ENCODE results near the gene ZNF341. TPM values are rescaled to one million over a fixed set of nuclear protein-coding genes. Genes with fewer than 3 reads are reported as not detected.

The ZNF341 gene
- total RNA-seq, 2 experiments from 2014 or later = 5.6 to 5.8 TPM

GRCh38 chr20:33840759-33841435 is 109.1 kb downstream of the ZNF341 start:
- peaks cover 65% of the 10 kb centered on the region for H3K4me1 Mint-ChIP-seq
- no peak overlapping the region for H3K4me3 Mint-ChIP-seq
- ChIA-PET CTCF (no interaction called here), POLR2A (interaction anchor here (0.7 kb wide), 1 partner anchor 30 kb away, joined by 3 read pairs; the partner anchor contains the start of gene CHMP4B)
- H3K27ac Mint-ChIP-seq = no peak overlapping the region
- H3K36me3 Mint-ChIP-seq (ENCODE audit: low read depth) = peaks cover 12% of the 10 kb centered on the region
- DNase-seq = no peak
- no peaks in the 10 kb centered on the region for H3K27me3 Mint-ChIP-seq
- no peaks in the 10 kb centered on the region for H3K9me3 Mint-ChIP-seq

DNA sequence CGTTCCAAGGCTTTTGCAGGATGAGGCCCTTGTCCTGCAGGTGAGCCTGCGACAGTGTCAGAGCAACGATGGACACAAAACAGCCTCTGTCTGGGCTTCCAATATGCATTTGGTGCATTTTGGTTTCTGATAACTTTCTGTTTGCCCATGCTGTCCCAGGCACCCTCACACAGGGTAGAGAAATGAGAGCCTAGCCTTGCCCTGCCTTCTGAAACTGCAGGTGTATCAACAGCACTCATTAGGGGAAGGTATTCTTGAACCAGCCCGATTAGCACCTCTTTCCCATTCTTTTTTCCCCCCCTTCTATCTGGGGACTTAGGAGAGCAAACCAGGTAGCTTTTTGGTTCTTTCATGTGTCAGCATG is 109.6 kb downstream of the ZNF341 start:
- no peaks in the 10 kb centered on the region for H3K27me3 Mint-ChIP-seq

More for the DNA sequence above, 109.6 kb downstream of the ZNF341 start:
- H3K9me3 Mint-ChIP-seq = no peaks in the 10 kb centered on the region
- peaks cover 70% of the 10 kb centered on the region for H3K4me1 Mint-ChIP-seq
- H3K4me3 Mint-ChIP-seq = no peak overlapping the region
- ChIA-PET POLR2A (interaction anchor here (0.7 kb wide), 1 partner anchor 30 kb away, joined by 3 read pairs; the partner anchor contains the start of gene CHMP4B), CTCF (no interaction called here)
- no peak overlapping the region for H3K27ac Mint-ChIP-seq
- no peak for DNase-seq
- H3K36me3 Mint-ChIP-seq (ENCODE audit: low read depth) = peaks cover 8% of the 10 kb centered on the region

Other genes with a start within 250 kb of the ZNF341 start
- 10 to 100 TPM; 19.2 to 20.3 TPM for gene CBFA2T2, start 241.9 kb upstream of the ZNF341 start, total RNA-seq
- under 1 TPM; 0.30 to 0.33 TPM for gene C20orf144, start 69.7 kb upstream of the ZNF341 start, total RNA-seq
- gene ACTL10, start 65.1 kb upstream of the ZNF341 start, total RNA-seq = 1 to 10 TPM; 3.7 to 4.5 TPM
- gene NECAB3, start 57.6 kb upstream of the ZNF341 start, total RNA-seq = 10 to 100 TPM; 27.3 to 36.2 TPM
- 10 to 100 TPM; 60.0 to 61.7 TPM for gene E2F1, start 45.6 kb upstream of the ZNF341 start, total RNA-seq
- gene PXMP4, start 11.7 kb upstream of the ZNF341 start, total RNA-seq = 10 to 100 TPM; 13.9 to 15.8 TPM
- gene CHMP4B, start 79.4 kb downstream of the ZNF341 start, total RNA-seq = 10 to 100 TPM; 86.7 to 86.9 TPM

All from activated CD4-positive, alpha-beta memory T cell treated with anti-CD3 and anti-CD28 coated beads, Interleukin-2, amount 10 ng/mL, durations not matched to agents 7 days and 5 days (primary cell).